IPS-15b (cell line): ENCODE measurements around the gene EXOSC10.
"Not testable (repeated sequence)": the region's sequence is repeated elsewhere in the genome, so short reads cannot be mapped to it uniquely, and the experiment has no call there.

Experiments used
- H3K27me3 ChIP-seq: one replicate; pipeline ENCODE4 v1.6.1; 2013; ENCODE audit warnings: low read length; ENCODE audit not compliant: control insufficient read depth, insufficient read depth
- H3K36me3 ChIP-seq: one replicate; pipeline ENCODE4 v1.6.1; 2013; ENCODE audit warnings: low read length; ENCODE audit not compliant: control insufficient read depth, insufficient read depth
- H3K4me1 ChIP-seq: one replicate; pipeline ENCODE4 v1.6.1; 2013; ENCODE audit warnings: mild to moderate bottlenecking, low read length; ENCODE audit not compliant: control insufficient read depth, insufficient read depth
- H3K4me3 ChIP-seq: one replicate; pipeline ENCODE4 v1.5.1; 2013; ENCODE audit warnings: low read depth, low read length
- H3K9ac ChIP-seq: one replicate; pipeline ENCODE4 v1.6.1; 2013; ENCODE audit warnings: low read depth, mild to moderate bottlenecking, low read length
- H3K9me3 ChIP-seq: one replicate; pipeline ENCODE4 v1.6.1; 2013; ENCODE audit warnings: mild to moderate bottlenecking, low read length; ENCODE audit not compliant: control insufficient read depth, insufficient read depth

The EXOSC10 gene

DNA sequence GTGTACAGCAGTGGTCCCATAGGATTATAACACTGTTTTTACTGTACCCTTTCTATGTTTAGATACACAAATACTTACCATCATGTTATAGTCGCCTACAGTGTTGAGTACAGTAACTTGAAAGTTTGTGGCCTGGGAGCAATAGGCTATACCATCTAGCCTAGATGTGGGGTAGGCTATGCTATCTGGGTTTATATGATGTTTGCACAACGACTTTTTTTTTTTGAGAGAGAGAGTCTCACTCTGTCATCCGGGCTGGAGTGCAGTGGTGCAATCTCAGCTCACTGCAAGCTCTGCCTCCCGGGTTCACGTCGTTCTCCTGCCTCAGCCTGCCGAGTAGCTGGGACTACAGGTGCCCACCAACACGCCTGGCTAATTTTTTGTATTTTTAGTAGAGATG, 80.3 kb downstream of the EXOSC10 start:
- H3K9me3 ChIP-seq, result not testable (repeated sequence)

More for the DNA sequence above, 80.3 kb downstream of the EXOSC10 start:
- peaks cover 63% of the 10 kb centered on the region for H3K36me3 ChIP-seq
- H3K4me3 ChIP-seq, H3K27me3 ChIP-seq, H3K9ac ChIP-seq, H3K4me1 ChIP-seq: not testable (repeated sequence)
